ENCODE results near the gene SAPCD1.

- TF ChIP-seq POLR2AphosphoS5 (IDR thresholded peaks at IDR 0.05) (no peak), POLR2A (IDR thresholded peaks at IDR 0.05) (no peak)
- TF ChIP-seq, protein P1, sequence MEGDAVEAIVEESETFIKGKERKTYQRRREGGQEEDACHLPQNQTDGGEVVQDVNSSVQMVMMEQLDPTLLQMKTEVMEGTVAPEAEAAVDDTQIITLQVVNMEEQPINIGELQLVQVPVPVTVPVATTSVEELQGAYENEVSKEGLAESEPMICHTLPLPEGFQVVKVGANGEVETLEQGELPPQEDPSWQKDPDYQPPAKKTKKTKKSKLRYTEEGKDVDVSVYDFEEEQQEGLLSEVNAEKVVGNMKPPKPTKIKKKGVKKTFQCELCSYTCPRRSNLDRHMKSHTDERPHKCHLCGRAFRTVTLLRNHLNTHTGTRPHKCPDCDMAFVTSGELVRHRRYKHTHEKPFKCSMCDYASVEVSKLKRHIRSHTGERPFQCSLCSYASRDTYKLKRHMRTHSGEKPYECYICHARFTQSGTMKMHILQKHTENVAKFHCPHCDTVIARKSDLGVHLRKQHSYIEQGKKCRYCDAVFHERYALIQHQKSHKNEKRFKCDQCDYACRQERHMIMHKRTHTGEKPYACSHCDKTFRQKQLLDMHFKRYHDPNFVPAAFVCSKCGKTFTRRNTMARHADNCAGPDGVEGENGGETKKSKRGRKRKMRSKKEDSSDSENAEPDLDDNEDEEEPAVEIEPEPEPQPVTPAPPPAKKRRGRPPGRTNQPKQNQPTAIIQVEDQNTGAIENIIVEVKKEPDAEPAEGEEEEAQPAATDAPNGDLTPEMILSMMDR (IDR thresholded peaks at IDR 0.05): no peak
These were observed 14.1 kb downstream of the SAPCD1 start for GRCh38 chr6:31776485-31776988.
